Measurements from ENCODE around the gene FBXL7.

GRCh38 chr5:15683332-15683731, 183.4 kb downstream of the FBXL7 start:
- TF ChIP-seq, protein P1, sequence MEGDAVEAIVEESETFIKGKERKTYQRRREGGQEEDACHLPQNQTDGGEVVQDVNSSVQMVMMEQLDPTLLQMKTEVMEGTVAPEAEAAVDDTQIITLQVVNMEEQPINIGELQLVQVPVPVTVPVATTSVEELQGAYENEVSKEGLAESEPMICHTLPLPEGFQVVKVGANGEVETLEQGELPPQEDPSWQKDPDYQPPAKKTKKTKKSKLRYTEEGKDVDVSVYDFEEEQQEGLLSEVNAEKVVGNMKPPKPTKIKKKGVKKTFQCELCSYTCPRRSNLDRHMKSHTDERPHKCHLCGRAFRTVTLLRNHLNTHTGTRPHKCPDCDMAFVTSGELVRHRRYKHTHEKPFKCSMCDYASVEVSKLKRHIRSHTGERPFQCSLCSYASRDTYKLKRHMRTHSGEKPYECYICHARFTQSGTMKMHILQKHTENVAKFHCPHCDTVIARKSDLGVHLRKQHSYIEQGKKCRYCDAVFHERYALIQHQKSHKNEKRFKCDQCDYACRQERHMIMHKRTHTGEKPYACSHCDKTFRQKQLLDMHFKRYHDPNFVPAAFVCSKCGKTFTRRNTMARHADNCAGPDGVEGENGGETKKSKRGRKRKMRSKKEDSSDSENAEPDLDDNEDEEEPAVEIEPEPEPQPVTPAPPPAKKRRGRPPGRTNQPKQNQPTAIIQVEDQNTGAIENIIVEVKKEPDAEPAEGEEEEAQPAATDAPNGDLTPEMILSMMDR (IDR thresholded peaks at IDR 0.05) = peak in 1 of 4 donors; percentile 12
- TF ChIP-seq POLR2A (IDR thresholded peaks at IDR 0.05) = no peak

All from right lobe of liver (tissue), 4 donors.